GM13976 (cell line): ENCODE data around the gene TBC1D5.

ENCODE experiments used
- DNase-seq: peaks from one replicate; pipeline ENCODE4 v3.0.0; 2012; ENCODE audit warnings: low spot score
- in situ Hi-C: fragments of 300-500 bp; cut with MboI; formaldehyde crosslinking; loops from one replicate; pipeline ENCODE4 v1.12.0; 2022; ENCODE audit warnings: low sequenced_read_pairs, mixed read lengths, inconsistent platforms; ENCODE audit not compliant: unreplicated experiment
- TF ChIP-seq, protein P1 (sequence below): IDR thresholded peaks from 2 replicates; pipeline ENCODE4 v1.5.1; 2012; ENCODE audit warnings: borderline replicate concordance, mild to moderate bottlenecking; ENCODE audit not compliant: insufficient read depth; ENCODE audit errors: extremely low read depth, missing control alignments, control extremely low read depth

Gene TBC1D5

DNA sequence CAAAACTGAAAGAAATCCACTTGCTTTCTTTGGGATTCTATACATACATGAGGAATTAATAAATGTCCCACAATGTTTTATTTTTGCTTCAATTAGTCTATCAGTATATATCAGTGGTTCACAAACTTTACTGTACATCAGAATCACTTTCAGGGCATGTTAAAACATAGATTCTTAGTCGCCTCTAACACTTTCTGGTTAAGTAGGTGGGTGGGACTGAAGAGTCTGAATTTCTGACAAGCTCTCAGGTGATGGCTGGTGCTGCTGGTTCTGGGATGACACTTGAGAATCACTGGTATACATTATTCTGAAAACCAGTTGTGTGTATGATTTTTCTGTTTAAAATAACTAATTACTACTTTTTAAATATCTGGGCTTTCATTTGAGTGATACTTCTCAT, 393.3 kb downstream of the TBC1D5 start:
- TF ChIP-seq, protein P1, sequence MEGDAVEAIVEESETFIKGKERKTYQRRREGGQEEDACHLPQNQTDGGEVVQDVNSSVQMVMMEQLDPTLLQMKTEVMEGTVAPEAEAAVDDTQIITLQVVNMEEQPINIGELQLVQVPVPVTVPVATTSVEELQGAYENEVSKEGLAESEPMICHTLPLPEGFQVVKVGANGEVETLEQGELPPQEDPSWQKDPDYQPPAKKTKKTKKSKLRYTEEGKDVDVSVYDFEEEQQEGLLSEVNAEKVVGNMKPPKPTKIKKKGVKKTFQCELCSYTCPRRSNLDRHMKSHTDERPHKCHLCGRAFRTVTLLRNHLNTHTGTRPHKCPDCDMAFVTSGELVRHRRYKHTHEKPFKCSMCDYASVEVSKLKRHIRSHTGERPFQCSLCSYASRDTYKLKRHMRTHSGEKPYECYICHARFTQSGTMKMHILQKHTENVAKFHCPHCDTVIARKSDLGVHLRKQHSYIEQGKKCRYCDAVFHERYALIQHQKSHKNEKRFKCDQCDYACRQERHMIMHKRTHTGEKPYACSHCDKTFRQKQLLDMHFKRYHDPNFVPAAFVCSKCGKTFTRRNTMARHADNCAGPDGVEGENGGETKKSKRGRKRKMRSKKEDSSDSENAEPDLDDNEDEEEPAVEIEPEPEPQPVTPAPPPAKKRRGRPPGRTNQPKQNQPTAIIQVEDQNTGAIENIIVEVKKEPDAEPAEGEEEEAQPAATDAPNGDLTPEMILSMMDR: no peak
- DNase-seq: no peak
- in situ Hi-C loops: no loop called here

DNA sequence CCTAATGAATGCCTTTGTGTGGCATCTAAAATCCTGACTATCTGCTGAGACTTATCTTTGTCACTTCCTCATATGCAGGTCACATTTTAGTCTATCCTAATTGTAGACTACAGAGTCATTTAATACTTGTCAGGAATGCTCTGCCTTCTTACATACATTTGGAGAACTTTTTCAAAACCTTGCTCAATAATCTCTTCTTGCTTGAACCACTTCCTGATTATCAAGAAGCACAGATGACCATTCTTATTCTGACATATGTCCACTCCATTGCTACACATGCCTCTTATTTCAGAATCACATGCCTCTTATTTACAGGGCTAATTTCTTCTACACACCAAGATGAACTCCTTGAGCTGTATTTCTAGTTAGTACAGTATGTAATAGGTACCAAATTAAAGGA, 400.3 kb downstream of the TBC1D5 start:
- TF ChIP-seq, protein P1: no peak
- in situ Hi-C loops: no loop called here
- DNase-seq: no peak

DNA sequence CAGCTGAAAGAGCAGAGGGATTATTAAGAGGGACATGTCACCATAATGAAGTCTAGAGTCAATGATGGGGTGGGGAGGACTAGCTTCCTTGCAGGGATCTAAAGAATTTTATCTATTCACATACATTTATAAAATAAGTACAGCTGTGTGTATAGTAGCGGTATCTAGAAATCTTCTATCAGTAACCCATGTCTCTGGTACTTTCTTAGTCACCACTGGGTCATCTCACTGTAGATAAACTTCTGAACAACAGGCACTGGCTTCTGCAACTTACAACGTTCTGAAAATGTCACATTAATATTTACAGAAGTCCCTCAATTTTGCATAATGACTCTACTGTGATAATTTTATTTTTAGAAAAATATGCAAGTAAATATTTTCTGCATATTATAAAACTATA, 401.7 kb downstream of the TBC1D5 start:
- in situ Hi-C loops: no loop called here
- no peak for DNase-seq
- TF ChIP-seq, protein P1: no peak

DNA sequence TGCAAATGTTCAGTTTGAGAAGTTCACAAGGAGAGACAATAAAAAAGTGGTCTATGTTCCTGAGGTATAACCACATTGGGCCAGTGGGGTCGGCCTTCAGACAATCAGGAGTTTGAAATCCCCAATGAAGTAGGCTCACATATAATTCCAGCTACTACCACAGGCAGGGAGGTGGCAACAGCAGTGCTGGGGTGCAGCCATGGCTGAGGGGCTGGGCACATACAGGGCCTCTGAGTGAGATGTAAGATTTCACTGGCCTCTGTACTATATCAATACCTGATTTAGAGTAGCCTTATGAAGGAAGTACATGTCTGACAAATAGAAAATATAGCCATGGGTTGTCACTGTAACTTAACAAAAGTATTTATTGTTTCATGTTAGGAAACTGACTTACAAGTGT, 402.2 kb downstream of the TBC1D5 start:
- TF ChIP-seq, protein P1: no peak
- no peak for DNase-seq
- in situ Hi-C loops: no loop called here

DNA sequence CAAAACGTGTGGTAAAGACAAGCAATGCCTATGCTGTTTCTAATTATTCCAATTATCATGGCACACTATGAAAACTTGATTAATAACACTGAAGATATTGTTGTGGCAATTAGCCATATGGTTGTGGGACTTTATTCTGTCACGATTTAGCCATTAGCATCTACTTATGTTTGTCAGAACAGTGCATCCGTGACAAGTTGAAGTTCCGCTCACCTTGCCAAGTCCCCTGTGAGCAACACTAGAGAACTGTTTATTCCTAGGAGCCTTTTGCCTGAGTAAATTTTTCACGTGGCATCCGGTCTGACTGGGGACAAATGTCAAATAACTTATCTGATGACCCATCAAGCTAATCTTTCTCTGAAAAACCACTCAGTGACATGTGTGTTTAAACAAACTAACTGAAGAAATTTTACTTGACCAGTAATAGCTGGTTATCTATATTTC, 403.3 kb downstream of the TBC1D5 start:
- DNase-seq: no peak
- in situ Hi-C loops: no loop called here
- TF ChIP-seq, protein P1: no peak

DNA sequence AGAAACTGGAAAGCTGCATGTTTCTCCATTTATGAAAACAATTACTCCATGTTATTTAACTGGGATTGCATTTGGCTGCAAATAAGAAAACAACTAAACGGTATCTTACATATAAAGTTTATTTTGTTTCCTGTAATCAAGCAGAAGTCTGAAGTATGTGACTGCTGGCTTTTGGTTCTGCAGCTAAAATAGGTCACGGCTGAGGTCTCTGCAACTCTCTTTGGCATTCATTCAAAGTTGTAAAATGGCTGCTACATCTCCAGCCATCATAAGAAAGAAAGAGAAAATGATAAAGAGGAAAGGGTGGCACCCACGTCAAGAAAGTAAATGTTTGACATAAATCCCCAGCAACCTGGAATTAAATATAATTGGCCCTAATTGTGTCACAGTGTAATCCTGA, 406.1 kb downstream of the TBC1D5 start:
- in situ Hi-C loops: no loop called here
- TF ChIP-seq, protein P1: no peak
- no peak for DNase-seq

DNA sequence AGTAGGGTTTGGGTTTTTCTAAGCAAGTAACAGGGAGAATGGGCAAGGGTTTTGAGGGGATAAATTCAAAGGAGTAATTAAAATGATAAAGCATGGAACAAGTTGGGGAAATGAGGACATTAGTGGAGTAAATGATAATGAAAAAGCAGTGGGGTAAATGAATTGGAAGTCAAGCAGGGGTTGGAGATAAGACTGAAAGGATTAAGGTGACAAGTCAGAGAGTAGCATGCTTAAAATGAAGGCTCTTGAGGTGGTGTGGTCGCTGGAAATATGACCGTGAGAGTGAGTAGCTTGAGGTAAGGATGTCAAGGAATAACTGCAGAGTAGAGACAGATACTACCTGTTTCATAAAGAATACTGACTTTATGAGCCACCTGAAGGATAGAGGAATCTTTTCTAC, 408.5 kb downstream of the TBC1D5 start:
- in situ Hi-C loops: no loop called here
- DNase-seq: no peak
- TF ChIP-seq, protein P1: no peak
